IMR-90 (cell line): ENCODE measurements around the gene RARRES1. TPM values are rescaled to one million over a fixed set of nuclear protein-coding genes. Genes with fewer than 3 reads are reported as not detected.
A peak's percentile ranks its signal among the peaks of the same experiment; 100 is the strongest.

ENCODE experiments used
- ATAC-seq: fragments of 200-7000 bp; cut with Tn5 transposase; 2 replicates; pipeline ENCODE4 v1.9.1; 2020; ENCODE audit warnings: low read depth, mild to moderate bottlenecking, moderate library complexity
- BruUV-seq: library from RNA; stranded (reverse); fragments of 400-500 nt; replicated peaks from 2 replicates; lab custom pipeline; 2021; lab: Mats Ljungman, UMichigan
- CTCF ChIA-PET: fragments of 300-600 bp; formaldehyde crosslinking; extraction: SDS; loops from one replicate; lab custom pipeline; 2021; ENCODE audit warnings: antibody characterized with exemption; lab: Yijun Ruan, JAX
- POLR2A ChIA-PET: fragments of 300-600 bp; sonication (Branson Sonifier 250); formaldehyde crosslinking; loops from one replicate; lab custom pipeline; 2022; ENCODE audit warnings: antibody characterized with exemption; ENCODE audit not compliant: unreplicated experiment; lab: Charles Lee
- DNase-seq: peaks from one replicate; pipeline ENCODE4 v3.0.0; 2013
- H2AFZ ChIP-seq: replicated peaks from 2 replicates; pipeline ENCODE3; 2013; ENCODE audit warnings: low read length, mild to moderate bottlenecking; ENCODE audit not compliant: poor library complexity
- H2AK5ac ChIP-seq: 2 replicates; pipeline ENCODE4 v1.6.1; 2013; ENCODE audit warnings: low read depth, low read length, inconsistent platforms
- H2AK9ac ChIP-seq: replicated peaks from 2 replicates; pipeline ENCODE3; 2013; ENCODE audit warnings: mild to moderate bottlenecking, low read depth, low read length, moderate library complexity; ENCODE audit not compliant: poor library complexity
- H2BK120ac ChIP-seq: 2 replicates; pipeline ENCODE4 v1.6.1; 2013; ENCODE audit warnings: low read depth, low read length, inconsistent platforms
- H2BK15ac ChIP-seq: 3 replicates; pipeline ENCODE4 v1.6.1; 2013; ENCODE audit warnings: low read depth, low read length, inconsistent platforms
- H2BK20ac ChIP-seq: 2 replicates; pipeline ENCODE4 v1.6.1; 2013; ENCODE audit warnings: low read depth, mild to moderate bottlenecking, inconsistent platforms, low read length, moderate library complexity
- H2BK5ac ChIP-seq: 2 replicates; pipeline ENCODE4 v1.6.1; 2013; ENCODE audit warnings: mild to moderate bottlenecking, low read depth, low read length, inconsistent platforms; ENCODE audit not compliant: poor library complexity, severe bottlenecking
- H3K14ac ChIP-seq: replicated peaks from 2 replicates; pipeline ENCODE4 v1.6.1; 2013; ENCODE audit warnings: low read depth, low read length, inconsistent platforms
- H3K18ac ChIP-seq: 2 replicates; pipeline ENCODE4 v1.6.1; 2013; ENCODE audit warnings: low read depth, low read length, control low read depth
- H3K23ac ChIP-seq: 2 replicates; pipeline ENCODE4 v1.6.1; 2013; ENCODE audit warnings: low read depth, low read length, inconsistent platforms
- H3K27ac ChIP-seq: 2 replicates; pipeline ENCODE4 v1.5.1; 2013; ENCODE audit warnings: mild to moderate bottlenecking, control low read depth, low read length; ENCODE audit not compliant: insufficient read depth
- H3K27me3 ChIP-seq: 2 replicates; pipeline ENCODE4 v1.6.1; 2013; ENCODE audit warnings: low read length; ENCODE audit not compliant: control insufficient read depth, insufficient read depth
- H3K36me3 ChIP-seq: 2 replicates; pipeline ENCODE4 v1.6.1; 2013; ENCODE audit warnings: low read length, mixed read lengths; ENCODE audit not compliant: control insufficient read depth, insufficient read depth
- H3K4ac ChIP-seq: 2 replicates; pipeline ENCODE4 v1.6.1; 2013; ENCODE audit warnings: low read depth, low read length, inconsistent platforms
- H3K4me1 ChIP-seq: 2 replicates; pipeline ENCODE4 v1.6.1; 2013; ENCODE audit warnings: low read length, mixed read lengths; ENCODE audit not compliant: control insufficient read depth, insufficient read depth
- H3K4me2 ChIP-seq: 2 replicates; pipeline ENCODE4 v1.6.1; 2013; ENCODE audit warnings: low read depth, mild to moderate bottlenecking, control low read depth, low read length, moderate library complexity
- H3K4me3 ChIP-seq: 2 replicates; pipeline ENCODE4 v1.5.1; 2013; ENCODE audit warnings: low read depth, mild to moderate bottlenecking, control low read depth, low read length, moderate library complexity; ENCODE audit not compliant: insufficient read depth
- H3K56ac ChIP-seq: 2 replicates; pipeline ENCODE4 v1.6.1; 2013; ENCODE audit warnings: low read length, inconsistent platforms; ENCODE audit not compliant: insufficient read depth; ENCODE audit errors: extremely low read depth
- H3K79me1 ChIP-seq, 2 experiments: 2 replicates each; pipeline ENCODE4 v1.6.1; 2013; ENCODE audit warnings: low read length in 2 of 2, inconsistent platforms in 1 of 2, low read depth in 1 of 2
- H3K9ac ChIP-seq: 2 replicates; pipeline ENCODE4 v1.6.1; 2013; ENCODE audit warnings: low read depth, low read length, control low read depth
- H3K9me1 ChIP-seq: 2 replicates; pipeline ENCODE4 v1.6.1; 2013; ENCODE audit warnings: low read length, inconsistent platforms; ENCODE audit not compliant: insufficient read depth
- H3K9me3 ChIP-seq: 2 replicates; pipeline ENCODE4 v1.6.1; 2013; ENCODE audit warnings: low read length; ENCODE audit not compliant: control insufficient read depth, insufficient read depth
- H4K20me1 ChIP-seq: 2 replicates; pipeline ENCODE4 v1.6.1; 2013; ENCODE audit warnings: low read length, inconsistent platforms; ENCODE audit not compliant: insufficient read depth
- H4K5ac ChIP-seq: 2 replicates; pipeline ENCODE4 v1.6.1; 2013; ENCODE audit warnings: mild to moderate bottlenecking, low read depth, low read length, control low read depth
- H4K8ac ChIP-seq, 2 experiments: 2 replicates each; pipeline ENCODE4 v1.6.1; 2013; ENCODE audit warnings: low read depth in 2 of 2, low read length in 2 of 2, control low read depth in 1 of 2, inconsistent platforms in 1 of 2
- H4K91ac ChIP-seq: 2 replicates; pipeline ENCODE4 v1.6.1; 2013; ENCODE audit warnings: low read depth, low read length, inconsistent platforms; ENCODE audit not compliant: insufficient read depth
- MAZ ChIP-seq: IDR thresholded peaks from 2 replicates; pipeline ENCODE4 v1.6.1; 2012; ENCODE audit warnings: low read depth, mild to moderate bottlenecking, low read length, improper control_type of control experiment, moderate library complexity, borderline replicate concordance
- NFE2L2 ChIP-seq: fragments of 150-350 bp; IDR thresholded peaks from 2 replicates; pipeline ENCODE4 v1.6.1; 2016; ENCODE audit warnings: low read depth, mild to moderate bottlenecking, low read length
- POLR2A ChIP-seq: IDR thresholded peaks from 2 replicates; pipeline ENCODE4 v1.6.1; 2012; ENCODE audit warnings: mild to moderate bottlenecking, low read depth, low read length
- WGBS, 2 experiments: methylation state at CpG; one replicate each; pipeline versions ENCODE4 v1.1.5 to v1.1.7; 2013; ENCODE audit warnings: missing lambda C conversion rate in 2 of 2; ENCODE audit not compliant: insufficient read length in 1 of 2; ENCODE audit errors: extremely low coverage in 2 of 2; 5-methylcytosine and 5-hydroxymethylcytosine counted together
- dilution Hi-C: fragments of 300-500 bp; cut with HindIII; formaldehyde crosslinking; loops from one replicate; pipeline ENCODE4 v1.14.3; 2018; ENCODE audit warnings: low sequenced_read_pairs; ENCODE audit not compliant: unreplicated experiment
- in situ Hi-C: fragments of 300-500 bp; cut with MboI; formaldehyde crosslinking; loops from 3 replicates; pipeline ENCODE4 v1.14.3; 2019; ENCODE audit warnings: low sequenced_read_pairs, inconsistent platforms, mixed read lengths
- intact Hi-C: fragments of 100-400 bp; cut with micrococcal nuclease; formaldehyde crosslinking; loops from 2 replicates; pipeline ENCODE4 v1.10.0; 2022
- polyA plus RNA-seq, 3 experiments: library from polyadenylated mRNA; depleted of rRNA; stranded (reverse); fragments of >200 nt; gene quantifications; 2 replicates each; pipeline ENCODE4 v1.2.3, GENCODE V29; 2012; ENCODE audit warnings: low replicate concordance in 1 of 3
- total RNA-seq: library from RNA; depleted of rRNA; stranded (reverse); fragments of >200 nt; gene quantifications from 2 replicates; pipeline ENCODE4 v1.2.3, GENCODE V29; 2012
- TF ChIP-seq, protein P1 (sequence below): conservative IDR thresholded peaks from 2 replicates; pipeline ENCODE4 v1.5.1; 2012; ENCODE audit warnings: mild to moderate bottlenecking, low read depth, low read length, improper control_type of control experiment

RARRES1 gene
- total and polyA plus RNA-seq, 2 of the 4 experiments (the other 2 are of a cell fraction): 0.90 to 3.0 TPM

DNA sequence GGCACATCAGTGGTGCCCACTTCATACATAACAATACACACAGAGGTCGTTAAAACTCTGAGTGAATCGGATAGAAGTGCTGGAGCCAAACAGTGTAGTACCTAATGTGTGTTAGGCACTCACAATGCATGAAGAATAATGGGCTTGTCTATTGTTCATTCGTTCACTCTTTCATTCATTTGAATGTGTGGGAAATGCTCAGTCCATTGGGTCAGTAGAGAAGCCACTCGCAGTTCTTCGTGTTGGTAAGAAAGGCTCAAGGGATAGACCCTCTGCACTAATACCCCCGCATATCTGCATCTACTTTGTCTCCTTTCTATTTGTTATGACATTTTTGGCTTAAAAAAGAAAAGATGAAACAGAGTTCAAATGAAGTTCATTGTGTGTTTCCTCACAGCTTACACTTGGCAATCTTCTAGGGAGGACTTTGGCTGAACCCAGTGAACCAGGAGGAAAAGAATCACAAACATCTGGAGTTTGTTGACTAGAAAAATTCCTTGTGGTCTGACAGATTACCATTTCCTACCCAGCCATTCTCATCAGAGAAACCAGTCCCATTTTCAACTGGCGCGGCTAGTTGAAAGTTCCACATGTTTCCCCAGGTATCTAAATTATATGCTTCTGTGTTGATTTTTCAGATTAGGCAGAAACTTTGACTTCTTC is 36.8 kb upstream of the RARRES1 start (continued):
- TF ChIP-seq, protein P1, sequence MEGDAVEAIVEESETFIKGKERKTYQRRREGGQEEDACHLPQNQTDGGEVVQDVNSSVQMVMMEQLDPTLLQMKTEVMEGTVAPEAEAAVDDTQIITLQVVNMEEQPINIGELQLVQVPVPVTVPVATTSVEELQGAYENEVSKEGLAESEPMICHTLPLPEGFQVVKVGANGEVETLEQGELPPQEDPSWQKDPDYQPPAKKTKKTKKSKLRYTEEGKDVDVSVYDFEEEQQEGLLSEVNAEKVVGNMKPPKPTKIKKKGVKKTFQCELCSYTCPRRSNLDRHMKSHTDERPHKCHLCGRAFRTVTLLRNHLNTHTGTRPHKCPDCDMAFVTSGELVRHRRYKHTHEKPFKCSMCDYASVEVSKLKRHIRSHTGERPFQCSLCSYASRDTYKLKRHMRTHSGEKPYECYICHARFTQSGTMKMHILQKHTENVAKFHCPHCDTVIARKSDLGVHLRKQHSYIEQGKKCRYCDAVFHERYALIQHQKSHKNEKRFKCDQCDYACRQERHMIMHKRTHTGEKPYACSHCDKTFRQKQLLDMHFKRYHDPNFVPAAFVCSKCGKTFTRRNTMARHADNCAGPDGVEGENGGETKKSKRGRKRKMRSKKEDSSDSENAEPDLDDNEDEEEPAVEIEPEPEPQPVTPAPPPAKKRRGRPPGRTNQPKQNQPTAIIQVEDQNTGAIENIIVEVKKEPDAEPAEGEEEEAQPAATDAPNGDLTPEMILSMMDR: no peak

DNA sequence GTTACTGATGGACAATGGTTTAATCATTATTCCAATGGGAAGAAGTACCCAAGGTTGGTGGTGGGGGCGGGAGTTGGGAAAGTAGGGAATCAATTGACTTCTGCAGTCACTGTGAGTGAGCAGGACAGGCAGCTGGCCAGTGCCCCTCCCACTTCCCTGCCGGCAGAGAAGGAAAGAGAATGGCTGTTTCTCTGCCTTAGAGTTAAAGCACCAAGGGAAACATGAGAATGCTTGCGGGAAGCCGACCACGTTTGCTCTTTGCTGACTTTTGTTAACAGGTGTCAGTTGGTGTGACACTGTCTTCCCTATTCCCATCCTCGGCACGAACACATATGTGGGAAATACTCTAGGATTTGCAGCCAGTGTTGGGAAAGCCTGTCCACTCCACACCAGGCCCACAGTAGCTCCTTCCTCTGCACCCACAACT is 36.1 kb upstream of the RARRES1 start:
- 0 out of 2 replicates have a peak, but pooled peaks cover 2% of the 10 kb centered on the region for H4K20me1 ChIP-seq
- peak overlapping the region; percentile 96 for H3K27ac ChIP-seq
- peak overlapping the region; percentile 76 to 91 for H4K8ac ChIP-seq
- DNase-seq: peak; percentile 78
- H3K23ac ChIP-seq: peak overlapping the region; percentile 94
- BruUV-seq: no TSS peak
- peak overlapping the region; percentile 84 for H3K56ac ChIP-seq
- H2BK5ac ChIP-seq: peak overlapping the region; percentile 93
- ChIA-PET POLR2A (interaction anchor here (0.6 kb wide), 1 partner anchor 1686 kb away, joined by 8 read pairs; no protein-coding TSS in a partner anchor), CTCF (interaction anchor here (1.1 to 1.5 kb wide), 3 partner anchors 9 to 21 kb away, joined by 3 to 4 read pairs (median 3); no protein-coding TSS in a partner anchor)
- H2BK15ac ChIP-seq: peak overlapping the region; percentile 68; the same call in 2 of the 3 replicates
- peak overlapping the region; percentile 89 for H3K4me2 ChIP-seq
- peaks cover 12% of the 10 kb centered on the region for H3K9me1 ChIP-seq
- peak overlapping the region; percentile 96 for H3K18ac ChIP-seq
- peak overlapping the region; percentile 75 for H2AFZ ChIP-seq
- H3K4me3 ChIP-seq: no peak overlapping the region
- peak overlapping the region; percentile 96 for H2BK120ac ChIP-seq
- WGBS, 2 experiments: no CpG with 5 or more reads among the region's 7 CpGs
- intact Hi-C loops (no loop called here), in situ Hi-C loops (no loop called here), dilution Hi-C loops (no loop called here)
- peak overlapping the region; percentile 95 for H4K5ac ChIP-seq
- ATAC-seq: peak; percentile 61
- H2BK20ac ChIP-seq: peak overlapping the region; percentile 97
- H3K14ac ChIP-seq: peak overlapping the region; percentile 95
- H3K4ac ChIP-seq: peak overlapping the region; percentile 95
- no peaks in the 10 kb centered on the region; a peak in 1 of 4 replicates for H3K79me1 ChIP-seq
- H2AK5ac ChIP-seq: peak overlapping the region; percentile 88
- H3K36me3 ChIP-seq: no peaks in the 10 kb centered on the region
- H4K91ac ChIP-seq: peak overlapping the region; percentile 87
- peak overlapping the region; percentile 26 for H2AK9ac ChIP-seq
- peak overlapping the region; percentile 81 for H3K9ac ChIP-seq
- H3K27me3 ChIP-seq: no peaks in the 10 kb centered on the region
- H3K9me3 ChIP-seq: no peaks in the 10 kb centered on the region
- peaks cover 21% of the 10 kb centered on the region for H3K4me1 ChIP-seq
- TF ChIP-seq NFE2L2 (peak; percentile 34; the same call in 1 of the 2 replicates), MAZ (peak; percentile 53; the same call in 1 of the 2 replicates), POLR2A (no peak)
- TF ChIP-seq, protein P1: 0 out of 2 replicates have a peak, but pooled peaks have one; percentile 0
